Rectal smooth muscle tissue (tissue), 1 donor: ENCODE measurements around the gene APP.

Source experiments
- H3K27ac ChIP-seq: one replicate; pipeline ENCODE4 v1.7.0; 2013; ENCODE audit warnings: low read depth, low read length, inconsistent platforms
- H3K27me3 ChIP-seq: one replicate; pipeline ENCODE4 v1.7.0; 2013; ENCODE audit warnings: low read length; ENCODE audit not compliant: control insufficient read depth, insufficient read depth
- H3K36me3 ChIP-seq: one replicate; pipeline ENCODE4 v1.7.0; 2013; ENCODE audit warnings: low read length; ENCODE audit not compliant: control insufficient read depth, insufficient read depth
- H3K4me1 ChIP-seq: one replicate; pipeline ENCODE4 v1.7.0; 2013; ENCODE audit warnings: low read length; ENCODE audit not compliant: control insufficient read depth, insufficient read depth
- H3K4me3 ChIP-seq: one replicate; pipeline ENCODE4 v1.7.0; 2013; ENCODE audit warnings: low read length
- H3K9ac ChIP-seq: one replicate; pipeline ENCODE4 v1.7.0; 2013; ENCODE audit warnings: low read length

Gene APP

GRCh38 chr21:25986928-25987327 is 183.6 kb downstream of the APP start:
- Histone ChIP-seq H3K4me3 (no peak overlapping the region), H3K4me1 (no peaks in the 10 kb centered on the region), H3K9ac (no peak overlapping the region), H3K27ac (no peak overlapping the region), H3K27me3 (no peaks in the 10 kb centered on the region), H3K36me3 (peaks cover 2% of the 10 kb centered on the region)

- peaks cover 2% of the 10 kb centered on the region for H3K36me3 ChIP-seq
- H3K4me1 ChIP-seq = no peaks in the 10 kb centered on the region
- H3K27me3 ChIP-seq = no peaks in the 10 kb centered on the region
- H3K27ac ChIP-seq = no peak overlapping the region
- H3K9ac ChIP-seq = no peak overlapping the region
- H3K4me3 ChIP-seq = no peak overlapping the region
Measured at GRCh38 chr21:25985990-25986389, 184.6 kb downstream of the APP start.

GRCh38 chr21:25984538-25984937 is 186.0 kb downstream of the APP start:
- no peaks in the 10 kb centered on the region for H3K27me3 ChIP-seq
- H3K4me3 ChIP-seq = no peak overlapping the region
- H3K9ac ChIP-seq = no peak overlapping the region
- H3K36me3 ChIP-seq = peaks cover 4% of the 10 kb centered on the region
- no peak overlapping the region for H3K27ac ChIP-seq
- no peaks in the 10 kb centered on the region for H3K4me1 ChIP-seq

GRCh38 chr21:25983745-25984144 is 186.8 kb downstream of the APP start:
- Histone ChIP-seq H3K36me3 (peaks cover 4% of the 10 kb centered on the region), H3K4me3 (no peak overlapping the region), H3K27ac (no peak overlapping the region), H3K27me3 (no peaks in the 10 kb centered on the region), H3K4me1 (no peaks in the 10 kb centered on the region), H3K9ac (no peak overlapping the region)

GRCh38 chr21:25980710-25981109 is 189.9 kb downstream of the APP start:
- Histone ChIP-seq H3K27me3 (no peaks in the 10 kb centered on the region), H3K4me1 (no peaks in the 10 kb centered on the region), H3K36me3 (peaks cover 4% of the 10 kb centered on the region), H3K9ac (no peak overlapping the region), H3K27ac (no peak overlapping the region), H3K4me3 (no peak overlapping the region)

- H3K4me1 ChIP-seq = no peaks in the 10 kb centered on the region
- H3K36me3 ChIP-seq = peaks cover 6% of the 10 kb centered on the region
- no peak overlapping the region for H3K9ac ChIP-seq
- no peaks in the 10 kb centered on the region for H3K27me3 ChIP-seq
- no peak overlapping the region for H3K4me3 ChIP-seq
- no peak overlapping the region for H3K27ac ChIP-seq
Measured at GRCh38 chr21:25979845-25980616, 190.5 kb downstream of the APP start.

- H3K27me3 ChIP-seq = no peaks in the 10 kb centered on the region
- H3K9ac ChIP-seq = no peak overlapping the region
- no peak overlapping the region for H3K4me3 ChIP-seq
- peaks cover 15% of the 10 kb centered on the region for H3K36me3 ChIP-seq
- H3K27ac ChIP-seq = no peak overlapping the region
- H3K4me1 ChIP-seq = no peaks in the 10 kb centered on the region
Measured at GRCh38 chr21:25977068-25977611, 193.4 kb downstream of the APP start.

- no peak overlapping the region for H3K27ac ChIP-seq
- H3K36me3 ChIP-seq = peaks cover 14% of the 10 kb centered on the region
- no peak overlapping the region for H3K4me3 ChIP-seq
- no peak overlapping the region for H3K9ac ChIP-seq
- no peaks in the 10 kb centered on the region for H3K4me1 ChIP-seq
- H3K27me3 ChIP-seq = no peaks in the 10 kb centered on the region
Measured at GRCh38 chr21:25974964-25975363, 195.6 kb downstream of the APP start.

- Histone ChIP-seq H3K4me3 (no peak overlapping the region), H3K27ac (no peak overlapping the region), H3K9ac (no peak overlapping the region), H3K27me3 (no peaks in the 10 kb centered on the region), H3K36me3 (peaks cover 13% of the 10 kb centered on the region), H3K4me1 (no peaks in the 10 kb centered on the region)
Measured at GRCh38 chr21:25970254-25970930, 200.2 kb downstream of the APP start.

GRCh38 chr21:25967901-25968438 is 202.6 kb downstream of the APP start:
- H3K27ac ChIP-seq = no peak overlapping the region
- no peak overlapping the region for H3K9ac ChIP-seq
- no peaks in the 10 kb centered on the region for H3K4me1 ChIP-seq
- no peaks in the 10 kb centered on the region for H3K27me3 ChIP-seq
- H3K36me3 ChIP-seq = no peaks in the 10 kb centered on the region
- H3K4me3 ChIP-seq = no peak overlapping the region

- no peaks in the 10 kb centered on the region for H3K36me3 ChIP-seq
- no peaks in the 10 kb centered on the region for H3K27me3 ChIP-seq
- no peak overlapping the region for H3K9ac ChIP-seq
- no peak overlapping the region for H3K27ac ChIP-seq
- no peak overlapping the region for H3K4me3 ChIP-seq
- H3K4me1 ChIP-seq = no peaks in the 10 kb centered on the region
Measured at GRCh38 chr21:25967181-25967900, 203.2 kb downstream of the APP start.
